Trophoblast cell (in vitro differentiated cells and primary cell): Measurements from ENCODE around the gene EFCAB7.

Experiments
- DNase-seq, 2 donors: peaks; one replicate each; pipeline ENCODE4 v3.0.0-alpha.2; 2016
- H2AFZ ChIP-seq: 2 replicates; pipeline ENCODE4 v1.6.1; 2013; ENCODE audit warnings: low read length, moderate library complexity, mild to moderate bottlenecking; ENCODE audit not compliant: insufficient read depth, poor library complexity
- H2AK5ac ChIP-seq: 2 replicates; pipeline ENCODE4 v1.6.1; 2013; ENCODE audit warnings: mild to moderate bottlenecking, low read length
- H2BK120ac ChIP-seq: 2 replicates; pipeline ENCODE4 v1.6.1; 2013; ENCODE audit warnings: low read length, mild to moderate bottlenecking, moderate library complexity; ENCODE audit not compliant: insufficient read depth, poor library complexity
- H2BK12ac ChIP-seq: 2 replicates; pipeline ENCODE4 v1.6.1; 2013; ENCODE audit warnings: mild to moderate bottlenecking, low read length, moderate library complexity
- H2BK5ac ChIP-seq: 2 replicates; pipeline ENCODE4 v1.6.1; 2013; ENCODE audit warnings: low read length, low read depth, moderate library complexity, mild to moderate bottlenecking; ENCODE audit not compliant: poor library complexity
- H3K14ac ChIP-seq: 2 replicates; pipeline ENCODE4 v1.6.1; 2013; ENCODE audit warnings: mild to moderate bottlenecking, low read length
- H3K18ac ChIP-seq: 2 replicates; pipeline ENCODE4 v1.6.1; 2013; ENCODE audit warnings: mild to moderate bottlenecking, low read length
- H3K23ac ChIP-seq: 2 replicates; pipeline ENCODE4 v1.6.1; 2013; ENCODE audit warnings: low read length
- H3K27ac ChIP-seq: 2 replicates; pipeline ENCODE4 v1.5.1; 2013; ENCODE audit warnings: low read depth, mild to moderate bottlenecking, inconsistent platforms, low read length, moderate library complexity
- H3K27me3 ChIP-seq: 2 replicates; pipeline ENCODE4 v1.6.1; 2013; ENCODE audit warnings: inconsistent platforms, mild to moderate bottlenecking, low read length, moderate library complexity; ENCODE audit not compliant: insufficient read depth
- H3K36me3 ChIP-seq, 2 experiments: 1 replicate in 1 of 2; 2 replicates in 1 of 2; pipeline ENCODE4 v1.6.1; 2013; ENCODE audit warnings: low read length in 2 of 2, mild to moderate bottlenecking in 2 of 2, moderate library complexity in 1 of 2; ENCODE audit not compliant: insufficient read depth in 2 of 2, control insufficient read depth in 1 of 2
- H3K4ac ChIP-seq: 2 replicates; pipeline ENCODE4 v1.6.1; 2013; ENCODE audit warnings: low read depth, mild to moderate bottlenecking, low read length, moderate library complexity
- H3K4me1 ChIP-seq, 2 experiments: 1 replicate in 1 of 2; 2 replicates in 1 of 2; pipeline ENCODE4 v1.6.1; 2013; ENCODE audit warnings: low read length in 2 of 2, mild to moderate bottlenecking in 2 of 2, moderate library complexity in 1 of 2; ENCODE audit not compliant: insufficient read depth in 2 of 2, control insufficient read depth in 1 of 2
- H3K4me2 ChIP-seq: 2 replicates; pipeline ENCODE4 v1.6.1; 2013; ENCODE audit warnings: inconsistent platforms, mild to moderate bottlenecking, low read length, moderate library complexity
- H3K4me3 ChIP-seq: 2 replicates; pipeline ENCODE4 v1.5.1; 2013; ENCODE audit warnings: mild to moderate bottlenecking, low read depth, low read length, inconsistent platforms
- H3K79me1 ChIP-seq: one replicate; pipeline ENCODE4 v1.6.1; 2013; ENCODE audit warnings: low read length
- H3K79me2 ChIP-seq: 2 replicates; pipeline ENCODE4 v1.6.1; 2013; ENCODE audit warnings: low read length, mild to moderate bottlenecking; ENCODE audit not compliant: control insufficient read depth, insufficient read depth, poor library complexity
- H3K9ac ChIP-seq: 2 replicates; pipeline ENCODE4 v1.6.1; 2013; ENCODE audit warnings: mild to moderate bottlenecking, low read length
- H3K9me3 ChIP-seq: 2 replicates; pipeline ENCODE4 v1.6.1; 2013; ENCODE audit warnings: low read depth, mild to moderate bottlenecking, control low read depth, inconsistent platforms, low read length; ENCODE audit not compliant: insufficient read depth
- H4K12ac ChIP-seq: 2 replicates; pipeline ENCODE4 v1.6.1; 2013; ENCODE audit warnings: low read depth, mild to moderate bottlenecking, low read length, moderate library complexity
- H4K8ac ChIP-seq: 2 replicates; pipeline ENCODE4 v1.6.1; 2013; ENCODE audit warnings: low read depth, mild to moderate bottlenecking, low read length, moderate library complexity
- H4K91ac ChIP-seq: one replicate; pipeline ENCODE4 v1.6.1; 2013; ENCODE audit warnings: low read depth, mild to moderate bottlenecking, low read length, moderate library complexity
- WGBS: extraction: QIAGEN DNeasy Blood & Tissue Kit; methylation state at CpG from one replicate; pipeline ENCODE4 v1.1.7; 2013; ENCODE audit warnings: missing lambda C conversion rate; ENCODE audit not compliant: insufficient read length, insufficient coverage; ENCODE audit errors: extremely low coverage; 5-methylcytosine and 5-hydroxymethylcytosine counted together

EFCAB7 gene

DNA sequence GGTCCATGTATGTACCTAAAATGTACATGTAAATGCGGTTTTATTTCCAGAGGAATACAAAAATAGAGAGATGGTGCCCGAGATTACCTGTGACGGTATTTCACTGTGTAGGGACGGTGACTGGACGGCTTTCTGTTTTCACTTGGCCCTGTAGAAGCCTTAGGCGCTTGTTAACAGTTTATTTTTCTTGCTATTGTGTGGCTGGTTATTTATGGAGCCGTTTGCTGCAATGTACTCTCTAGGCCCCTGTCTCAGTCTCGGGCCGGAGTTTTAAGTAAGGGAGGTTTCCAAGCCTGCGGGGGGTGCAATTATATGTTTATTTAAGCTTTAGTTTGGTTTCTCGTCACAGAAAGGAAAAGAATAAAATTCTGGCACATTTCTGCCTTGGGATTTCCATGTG lies 413 bp downstream of the EFCAB7 start:
- DNase-seq = no peak
- no peak overlapping the region for H2BK5ac ChIP-seq
- no peak overlapping the region for H4K91ac ChIP-seq
- no CpG with 5 or more reads among the region's 11 CpGs for WGBS
- peak overlapping the region; percentile 93 for H3K4me2 ChIP-seq
- H3K27ac ChIP-seq = no peak overlapping the region
- H3K23ac ChIP-seq = no peak overlapping the region
- H3K36me3 ChIP-seq = no peaks in the 10 kb centered on the region
- peaks cover 7% of the 10 kb centered on the region for H3K79me1 ChIP-seq
- H2BK120ac ChIP-seq = no peak overlapping the region
- peak overlapping the region; percentile 77 for H3K4me3 ChIP-seq
- no peaks in the 10 kb centered on the region for H3K9me3 ChIP-seq
- H3K9ac ChIP-seq = peak overlapping the region; percentile 43
- H3K4me1 ChIP-seq = peaks cover 0 to 2% of the 10 kb centered on the region in 2 experiments
- no peaks in the 10 kb centered on the region for H3K27me3 ChIP-seq
- no peak overlapping the region for H3K4ac ChIP-seq
- no peak overlapping the region for H4K12ac ChIP-seq
- H2BK12ac ChIP-seq = no peak overlapping the region
- H3K14ac ChIP-seq = no peak overlapping the region
- no peak overlapping the region for H3K18ac ChIP-seq
- peaks cover 1% of the 10 kb centered on the region for H3K79me2 ChIP-seq
- H4K8ac ChIP-seq = peak overlapping the region; percentile 98
- no peak overlapping the region for H2AK5ac ChIP-seq
- peak overlapping the region; percentile 72 for H2AFZ ChIP-seq

GRCh38 chr1:63524201-63524600 lies 876 bp downstream of the EFCAB7 start:
- no peaks in the 10 kb centered on the region for H3K9me3 ChIP-seq
- peaks cover 0 to 2% of the 10 kb centered on the region in 2 experiments for H3K4me1 ChIP-seq
- no CpG with 5 or more reads among the region's 3 CpGs for WGBS
- no peak overlapping the region for H4K8ac ChIP-seq
- H3K4ac ChIP-seq = no peak overlapping the region
- H2BK12ac ChIP-seq = no peak overlapping the region
- no peak overlapping the region for H4K91ac ChIP-seq
- peaks cover 7% of the 10 kb centered on the region for H3K79me1 ChIP-seq
- no peak overlapping the region for H3K23ac ChIP-seq
- no peak overlapping the region for H3K18ac ChIP-seq
- H2AFZ ChIP-seq = no peak overlapping the region
- no peak overlapping the region for H3K27ac ChIP-seq
- H4K12ac ChIP-seq = no peak overlapping the region
- no peaks in the 10 kb centered on the region for H3K27me3 ChIP-seq
- no peaks in the 10 kb centered on the region for H3K36me3 ChIP-seq
- H2BK120ac ChIP-seq = no peak overlapping the region
- H3K4me2 ChIP-seq = peak overlapping the region; percentile 39
- no peak overlapping the region for H3K14ac ChIP-seq
- no peak overlapping the region for H2AK5ac ChIP-seq
- H3K79me2 ChIP-seq = peaks cover 1% of the 10 kb centered on the region
- DNase-seq = no peak
- H2BK5ac ChIP-seq = no peak overlapping the region
- no peak overlapping the region for H3K4me3 ChIP-seq
- no peak overlapping the region for H3K9ac ChIP-seq

DNA sequence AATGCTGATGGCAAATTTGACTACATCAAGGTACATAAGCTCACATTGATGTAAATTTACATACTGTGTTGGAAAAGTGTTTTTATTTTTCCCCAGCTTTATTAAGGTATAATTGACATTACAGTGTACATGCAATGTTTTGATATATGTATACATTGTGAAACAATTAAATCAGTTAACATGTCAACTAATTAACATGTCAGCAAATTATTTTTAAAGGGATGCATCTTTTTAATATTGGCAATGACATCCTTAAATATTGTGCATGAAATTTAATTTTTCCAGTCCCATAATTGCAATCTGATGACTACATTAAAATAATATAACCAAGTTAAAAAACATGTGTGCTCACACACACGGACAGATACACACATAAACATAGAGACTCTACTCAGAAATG lies 9.4 kb downstream of the EFCAB7 start:
- Histone ChIP-seq H3K27me3 (no peaks in the 10 kb centered on the region), H3K4me3 (no peak overlapping the region), H3K36me3 (no peaks in the 10 kb centered on the region), H2AFZ (no peak overlapping the region), H2BK5ac (no peak overlapping the region), H3K18ac (no peak overlapping the region), H3K79me2 (no peaks in the 10 kb centered on the region), H3K4ac (no peak overlapping the region), H4K91ac (no peak overlapping the region), H4K12ac (no peak overlapping the region), H3K4me2 (no peak overlapping the region), H3K9ac (no peak overlapping the region), H3K4me1 (no peaks in the 10 kb centered on the region), H3K23ac (no peak overlapping the region), H2AK5ac (no peak overlapping the region), H3K79me1 (no peaks in the 10 kb centered on the region), H4K8ac (no peak overlapping the region), H2BK120ac (no peak overlapping the region), H3K14ac (no peak overlapping the region), H3K27ac (no peak overlapping the region), H3K9me3 (no peaks in the 10 kb centered on the region), H2BK12ac (no peak overlapping the region)
- no CpG with 5 or more reads among the region's 1 CpG for WGBS
- DNase-seq = no peak

- no CpG with 5 or more reads among the region's 1 CpG for WGBS
- Histone ChIP-seq H3K4me1 (no peaks in the 10 kb centered on the region), H3K27ac (no peak overlapping the region), H3K79me1 (no peaks in the 10 kb centered on the region), H2BK120ac (no peak overlapping the region), H4K8ac (no peak overlapping the region), H3K27me3 (no peaks in the 10 kb centered on the region), H2BK5ac (no peak overlapping the region), H3K14ac (no peak overlapping the region), H3K9ac (no peak overlapping the region), H3K4me3 (no peak overlapping the region), H3K36me3 (no peaks in the 10 kb centered on the region), H3K9me3 (no peaks in the 10 kb centered on the region), H3K23ac (no peak overlapping the region), H2AK5ac (no peak overlapping the region), H3K4me2 (no peak overlapping the region), H4K91ac (no peak overlapping the region), H4K12ac (no peak overlapping the region), H2BK12ac (no peak overlapping the region), H3K4ac (no peak overlapping the region), H3K18ac (no peak overlapping the region), H3K79me2 (no peaks in the 10 kb centered on the region), H2AFZ (no peak overlapping the region)
- no peak for DNase-seq
Measured at GRCh38 chr1:63533931-63534330, 10.6 kb downstream of the EFCAB7 start.
